AML-193 (cell line): ENCODE data around the gene NRN1.
"Not testable (repeated sequence)": the region's sequence is repeated elsewhere in the genome, so short reads cannot be mapped to it uniquely, and the experiment has no call there.

Experiments used
- DNase-seq, 2 experiments: peaks; one replicate each; lab custom pipeline; 2025; lab: John Stamatoyannopoulos, UW

NRN1 gene

DNA sequence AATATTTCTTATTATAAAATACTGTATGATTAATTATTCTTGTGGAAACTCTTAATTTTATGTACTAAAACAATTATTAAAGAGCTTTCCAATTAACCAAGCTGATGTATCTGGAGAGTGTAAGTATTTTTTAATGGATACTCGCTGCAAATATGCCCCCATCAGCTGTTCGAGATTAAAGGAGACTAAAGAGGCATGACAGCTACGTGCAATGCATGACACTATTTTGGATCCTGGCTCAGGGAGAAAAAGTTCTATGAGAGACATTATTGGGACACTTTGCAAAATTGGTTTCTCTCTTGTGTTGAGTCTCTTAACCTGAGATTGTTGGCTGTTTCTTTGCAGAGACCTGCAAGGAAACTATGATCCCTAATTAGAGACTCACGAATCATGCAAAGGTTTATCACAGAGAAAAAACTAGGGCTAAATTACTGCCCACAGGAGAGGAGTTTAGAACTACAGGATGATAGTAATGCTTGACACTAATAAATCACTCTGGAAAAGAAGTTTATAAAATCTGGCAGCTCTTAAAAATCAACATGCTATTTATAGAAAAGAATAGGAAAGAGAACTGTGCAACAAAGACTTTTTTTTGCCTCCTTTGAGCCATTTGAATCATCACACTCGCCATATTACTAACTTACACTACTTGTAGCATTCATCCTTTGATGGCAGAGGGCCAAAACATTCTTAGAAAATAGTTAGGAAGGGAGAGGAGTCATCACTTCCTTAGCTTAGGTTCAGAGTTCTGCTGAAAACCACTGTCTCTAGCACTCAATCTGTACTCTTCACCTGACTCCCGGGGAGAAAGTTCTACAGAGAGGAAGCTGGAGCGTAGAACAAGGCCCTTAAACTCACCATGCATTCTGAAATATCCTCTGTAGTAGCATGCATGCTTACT lies 25.3 kb downstream of the NRN1 start:
- DNase-seq: no peak

DNA sequence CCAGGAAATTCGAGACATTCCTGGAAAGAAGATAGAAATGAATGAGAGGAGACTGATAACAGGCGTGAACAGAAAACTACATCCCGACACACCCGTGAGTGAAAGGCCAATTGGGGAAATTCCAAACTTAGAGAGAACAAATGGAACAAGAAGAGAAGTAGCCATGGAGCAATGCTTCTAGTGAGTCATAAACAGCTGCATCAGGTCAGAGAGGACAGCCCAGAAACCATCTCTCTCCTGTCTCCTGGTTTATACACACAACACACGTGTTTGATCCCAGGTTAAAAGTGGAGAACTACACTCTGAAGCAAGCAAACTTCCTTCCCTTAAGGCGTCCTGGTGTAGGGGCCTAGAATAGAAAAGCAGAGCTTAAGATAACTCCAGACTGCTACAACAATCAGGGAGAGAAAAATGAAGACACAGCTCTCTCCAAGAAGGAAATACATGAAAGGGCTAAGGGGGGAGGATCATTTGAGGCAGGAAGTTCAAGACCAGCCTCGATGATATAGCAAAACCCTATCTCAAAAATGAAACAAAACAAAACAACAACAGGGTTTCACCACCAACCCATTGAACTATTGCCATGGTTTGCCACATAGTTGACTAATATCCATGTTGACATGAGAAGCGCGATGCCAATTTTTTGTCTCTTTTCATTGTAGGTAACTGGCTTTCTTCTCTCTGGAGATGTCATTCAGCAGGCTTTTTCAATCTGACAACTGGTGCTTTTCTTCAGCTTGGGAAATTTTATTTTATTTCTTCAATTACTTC lies 26.9 kb downstream of the NRN1 start:
- peak; percentile 41 to 49 for DNase-seq

- DNase-seq: no peak
Observed at GRCh38 chr6:5976811-5977210, 29.9 kb downstream of the NRN1 start.

DNA sequence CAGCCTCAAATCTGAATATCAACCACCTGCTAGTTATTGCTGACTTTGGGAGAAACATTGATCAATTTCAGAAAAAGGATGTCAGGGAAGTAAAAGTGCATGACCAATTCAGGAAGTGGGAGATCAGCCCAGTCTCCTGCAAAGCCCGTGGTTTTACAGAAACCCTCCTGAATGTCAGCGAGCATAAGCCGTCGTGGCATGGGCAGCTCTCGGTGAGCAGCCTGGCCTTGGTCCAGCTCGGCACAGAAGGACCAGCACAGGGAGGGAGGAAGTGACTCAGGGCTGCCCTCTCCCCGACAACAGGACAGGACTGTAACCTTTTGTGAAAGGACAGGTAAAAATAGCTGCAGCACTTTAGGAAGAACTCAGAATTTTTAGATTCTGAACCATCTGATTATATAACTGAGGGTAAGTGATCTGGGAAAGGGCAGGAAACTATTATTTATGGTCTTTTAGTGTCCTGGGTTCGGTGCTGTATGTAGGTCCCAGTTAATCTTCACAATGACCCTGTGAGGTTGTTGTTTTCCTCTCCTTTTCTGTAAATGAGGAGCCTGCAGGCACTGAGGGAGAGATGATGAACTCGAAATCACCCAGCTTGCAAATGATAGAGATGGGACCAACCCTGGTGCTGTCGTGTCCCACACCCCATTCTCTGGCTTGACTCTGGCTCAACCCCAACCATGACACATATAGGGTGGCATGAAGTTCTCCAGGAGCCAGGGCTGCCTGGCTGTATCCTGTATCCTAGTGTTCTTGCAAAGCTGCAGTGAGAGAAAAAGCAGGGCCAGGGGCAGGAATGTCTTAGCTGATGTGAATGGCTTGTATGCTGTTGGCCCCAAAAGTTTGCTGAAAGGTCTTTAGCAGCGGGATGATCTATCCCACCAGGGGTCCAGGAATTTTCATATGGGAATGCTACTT lies 37.6 kb downstream of the NRN1 start:
- peak; percentile 46 to 52 for DNase-seq

GRCh38 chr6:5968036-5968435 lies 38.7 kb downstream of the NRN1 start:
- not testable (repeated sequence) for DNase-seq

GRCh38 chr6:5967594-5967993 lies 39.1 kb downstream of the NRN1 start:
- no peak for DNase-seq

GRCh38 chr6:5962794-5963193 lies 43.9 kb downstream of the NRN1 start:
- DNase-seq: no peak

DNA sequence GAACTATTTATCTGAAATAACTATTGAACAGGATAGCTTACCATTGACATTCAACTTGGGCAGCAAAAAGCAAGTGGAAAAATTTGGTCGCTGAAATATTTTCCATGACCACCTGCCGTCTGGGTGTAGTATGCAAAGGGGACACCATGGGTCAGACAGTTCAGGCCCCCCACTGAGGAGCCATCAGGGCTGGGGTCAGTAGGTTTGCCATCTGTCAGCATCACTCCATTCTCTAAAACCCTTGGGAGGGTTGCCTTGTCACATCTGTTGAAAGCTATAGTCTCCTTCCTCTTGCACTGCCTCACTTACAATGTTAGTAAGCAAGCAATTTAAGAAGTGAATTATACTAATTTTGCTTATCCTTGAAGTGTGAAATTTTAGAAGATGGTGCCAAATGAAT lies 44.9 kb downstream of the NRN1 start:
- no peak for DNase-seq

DNA sequence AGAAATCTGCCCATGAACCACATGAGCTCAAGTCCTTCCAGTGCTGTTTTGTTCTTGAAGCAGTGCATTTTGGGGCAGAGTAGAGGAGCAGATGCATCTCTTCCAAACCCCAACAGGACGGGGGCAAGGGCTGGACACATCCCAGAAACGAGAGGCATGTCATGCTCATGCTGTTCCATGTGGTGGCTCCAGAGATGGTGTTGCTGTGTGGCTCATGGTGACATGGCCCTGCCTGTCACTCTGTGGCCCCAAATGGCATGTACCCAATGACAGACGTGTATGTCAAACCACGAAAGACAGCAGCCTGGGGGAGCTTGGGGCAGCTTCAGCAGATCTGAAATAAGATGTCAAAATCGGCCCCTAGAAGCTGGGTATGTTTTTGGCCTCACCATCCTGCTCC lies 46.3 kb downstream of the NRN1 start:
- DNase-seq: no peak

DNA sequence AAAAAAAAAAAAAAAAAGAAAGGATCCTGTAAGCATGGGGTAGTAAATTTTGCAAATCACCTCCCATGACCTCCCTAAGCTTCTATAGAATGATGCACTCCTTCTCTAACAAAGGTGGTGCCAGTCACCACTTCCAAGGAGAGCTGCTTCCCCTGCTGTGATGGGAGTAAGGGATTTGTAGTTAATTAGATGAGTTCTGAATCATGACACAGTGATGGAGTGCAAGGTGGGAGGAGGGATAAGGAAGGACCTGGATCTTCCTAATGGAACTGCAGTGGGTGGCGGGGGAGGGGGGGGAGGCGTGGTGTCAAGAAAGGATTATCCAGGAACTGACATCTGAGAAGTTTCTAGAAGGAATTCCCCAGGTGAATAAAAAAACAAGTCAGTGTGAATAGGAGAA lies 47.8 kb downstream of the NRN1 start:
- no peak for DNase-seq

GRCh38 chr6:5956939-5957338 lies 49.8 kb downstream of the NRN1 start:
- DNase-seq: no peak

DNA sequence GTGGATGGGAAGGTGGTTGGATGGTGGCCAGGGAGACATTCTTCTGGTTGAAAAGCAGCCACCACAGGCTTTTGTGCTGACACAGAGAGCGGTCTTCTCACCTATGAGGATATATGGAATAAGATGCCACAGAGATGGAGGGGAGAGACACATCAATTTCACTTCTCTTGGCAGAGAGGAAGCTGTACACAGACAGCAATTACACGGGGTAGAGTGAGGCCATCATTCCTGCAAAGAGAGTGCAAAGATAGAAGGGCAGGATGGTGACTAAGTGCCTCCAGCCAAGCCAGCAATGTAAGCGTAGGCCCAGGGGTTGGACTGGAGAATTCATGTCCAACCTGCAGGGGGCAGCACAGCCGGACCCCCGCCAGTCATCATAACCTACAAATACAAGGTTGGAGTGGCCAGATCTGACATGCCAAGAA lies 56.4 kb downstream of the NRN1 start:
- DNase-seq: no peak
